Stimulated activated CD4-positive, alpha-beta T cell treated with anti-CD3 and anti-CD28 coated beads, Interleukin-15, amount 100 ng/mL, for 24 hours (primary cell): ENCODE measurements around the gene SLC26A1.
"Not testable (repeated sequence)": the region's sequence is repeated elsewhere in the genome, so short reads cannot be mapped to it uniquely, and the experiment has no call there.

Source experiments
- DNase-seq: peaks from one replicate; pipeline ENCODE4 v3.0.0-alpha.2; 2020

Gene SLC26A1

DNA sequence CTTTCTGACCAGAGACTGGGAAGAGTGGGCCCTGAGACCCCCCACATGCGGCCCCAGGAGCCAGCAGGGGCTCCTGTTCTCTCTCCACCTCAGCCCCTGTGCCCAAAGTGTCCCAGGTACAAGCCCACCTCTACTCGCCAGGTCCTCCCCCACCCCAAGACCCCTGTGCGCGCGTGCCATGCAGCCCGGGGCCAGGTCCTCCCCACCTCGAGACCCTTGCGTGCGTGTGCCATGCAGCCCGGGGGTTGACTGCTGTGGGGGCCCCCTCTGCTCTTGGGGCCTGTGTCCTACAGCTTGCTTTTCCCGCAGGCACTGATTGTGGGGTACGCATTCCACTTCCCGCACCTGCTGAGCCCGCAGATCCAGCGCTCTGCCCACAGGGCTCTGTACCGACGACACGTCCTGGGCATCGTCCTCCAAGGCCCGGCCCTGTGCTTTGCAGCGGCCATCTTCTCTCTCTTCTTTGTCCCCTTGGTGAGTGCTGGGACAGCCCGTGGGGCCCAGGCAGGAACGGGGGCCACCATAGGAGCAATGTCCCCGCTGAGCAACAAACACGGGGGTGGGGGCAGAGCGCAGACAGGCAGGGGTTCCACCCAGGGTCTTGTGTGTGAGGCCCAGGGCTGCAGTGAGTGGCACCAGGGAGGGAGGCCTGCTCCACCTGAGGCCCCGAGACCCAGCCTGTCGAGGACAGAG is 40.2 kb downstream of the SLC26A1 start:
- DNase-seq = no peak

DNA sequence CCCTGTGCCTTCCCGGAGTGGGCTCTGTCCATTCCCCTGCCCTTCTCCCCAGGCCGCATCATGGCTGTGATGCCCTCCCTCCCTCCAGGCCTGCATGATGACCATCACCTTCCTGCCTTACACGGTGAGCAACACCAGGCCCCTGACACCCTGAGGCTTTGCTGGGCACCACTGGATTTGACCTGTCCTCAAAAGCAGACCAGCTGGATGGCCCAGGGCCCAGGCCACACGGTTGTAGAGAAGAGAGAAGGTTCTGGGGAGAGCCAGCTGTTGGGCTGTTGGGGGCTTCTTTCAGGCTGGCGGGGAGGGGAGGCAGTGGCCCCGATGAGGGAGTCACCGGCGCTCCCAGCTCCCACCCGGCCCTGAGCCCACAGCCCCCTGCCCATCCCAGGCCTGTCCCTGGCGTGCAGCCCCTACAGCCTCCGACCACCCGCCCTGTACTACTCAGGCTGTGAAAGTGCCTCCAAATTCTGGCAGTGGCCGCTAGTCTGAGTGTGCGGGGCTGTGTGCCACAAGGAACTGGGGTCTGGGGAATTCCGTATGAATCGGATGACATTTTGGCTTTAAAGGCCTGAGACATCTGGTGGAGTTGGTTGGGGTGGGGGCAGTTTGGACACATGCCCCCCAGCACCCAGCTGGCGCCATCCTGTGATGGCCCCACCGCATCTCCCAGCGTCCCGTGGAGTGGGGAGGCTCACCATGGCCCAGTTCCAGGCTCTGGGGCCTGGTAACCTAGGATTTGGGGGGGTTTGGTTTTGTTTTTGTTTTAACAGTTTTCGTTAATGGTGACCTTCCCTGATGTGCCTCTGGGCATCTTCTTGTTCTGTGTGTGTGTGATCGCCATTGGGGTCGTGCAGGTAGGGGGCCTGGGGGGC is 41.4 kb downstream of the SLC26A1 start:
- DNase-seq = no peak

DNA sequence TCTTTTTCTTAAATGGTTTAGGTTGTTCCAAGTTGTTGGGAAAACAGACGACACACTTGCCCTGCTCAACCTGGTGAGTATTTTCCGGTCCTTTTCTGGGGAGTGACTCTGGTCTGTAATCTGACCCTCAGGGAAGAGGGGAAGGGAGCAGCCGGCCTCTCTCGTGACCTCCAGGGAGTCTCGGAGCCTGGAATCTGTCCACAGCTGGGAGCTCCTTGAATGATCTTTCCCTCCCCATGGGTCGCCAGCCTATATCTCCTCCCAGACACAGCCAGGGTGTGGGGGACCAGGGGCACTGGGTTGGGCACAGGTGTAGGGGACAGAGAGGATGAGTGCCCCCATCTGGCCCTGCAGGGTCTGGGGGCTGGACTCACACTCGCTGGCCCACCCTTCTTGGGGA is 42.0 kb downstream of the SLC26A1 start:
- DNase-seq = no peak

DNA sequence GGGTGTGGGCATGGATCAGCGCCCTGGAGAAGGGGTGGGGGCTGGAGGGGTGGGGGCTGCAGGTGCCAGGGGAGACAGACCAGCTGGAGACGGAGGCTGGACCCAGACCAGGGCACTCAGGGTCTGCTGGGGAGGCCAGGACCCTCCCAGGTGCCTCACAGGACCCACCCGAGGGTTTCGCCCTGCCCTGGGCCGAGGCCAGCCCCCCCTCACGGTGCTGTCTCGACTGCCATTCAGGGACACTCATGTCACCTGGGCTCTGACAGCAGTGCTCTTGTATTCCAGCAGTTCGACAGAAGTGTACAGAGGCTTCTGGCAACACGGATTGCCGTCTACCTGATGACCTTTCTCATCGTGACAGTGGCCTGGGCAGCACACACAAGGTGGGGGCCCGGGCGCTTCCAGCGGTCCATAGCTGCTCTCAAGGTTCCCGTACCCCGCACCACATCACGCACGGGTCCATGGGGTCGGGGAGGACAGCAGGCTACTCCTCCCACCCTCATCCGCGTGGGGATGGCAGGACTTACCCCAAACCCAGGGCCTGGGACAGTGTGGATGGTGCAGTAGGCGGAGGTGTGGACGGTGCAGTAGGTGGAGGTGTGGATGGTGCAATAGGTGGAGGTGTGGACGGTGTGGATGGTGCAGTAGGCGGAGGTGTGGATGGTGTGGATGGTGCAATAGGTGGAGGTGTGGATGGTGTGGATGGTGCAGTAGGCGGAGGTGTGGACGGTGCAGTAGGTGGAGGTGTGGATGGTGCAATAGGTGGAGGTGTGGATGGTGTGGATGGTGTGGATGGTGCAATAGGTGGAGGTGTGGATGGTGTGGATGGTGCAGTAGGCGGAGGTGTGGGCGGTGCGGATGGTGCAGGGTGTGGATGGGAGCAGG is 42.8 kb downstream of the SLC26A1 start:
- no peak for DNase-seq

DNA sequence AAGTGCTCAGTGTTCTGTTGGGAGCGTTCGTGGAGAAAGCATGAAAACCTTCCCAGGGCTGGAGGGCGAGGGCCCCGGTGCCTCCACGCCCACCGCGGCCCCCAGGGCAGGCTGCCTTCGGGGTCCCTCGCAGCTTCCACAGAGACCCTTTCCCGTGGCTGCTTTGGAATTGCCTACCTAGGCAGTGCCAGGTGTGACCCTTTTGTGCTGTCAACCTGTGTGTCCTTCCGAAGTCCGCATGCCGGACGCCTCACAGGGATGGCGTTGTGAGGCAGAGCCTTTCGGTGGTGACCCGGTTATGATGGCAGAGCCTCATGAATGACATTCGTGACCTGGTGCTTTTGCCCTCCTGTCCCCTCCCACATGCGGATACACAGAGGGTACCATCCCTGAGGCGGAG is 43.5 kb downstream of the SLC26A1 start:
- DNase-seq = no peak

DNA sequence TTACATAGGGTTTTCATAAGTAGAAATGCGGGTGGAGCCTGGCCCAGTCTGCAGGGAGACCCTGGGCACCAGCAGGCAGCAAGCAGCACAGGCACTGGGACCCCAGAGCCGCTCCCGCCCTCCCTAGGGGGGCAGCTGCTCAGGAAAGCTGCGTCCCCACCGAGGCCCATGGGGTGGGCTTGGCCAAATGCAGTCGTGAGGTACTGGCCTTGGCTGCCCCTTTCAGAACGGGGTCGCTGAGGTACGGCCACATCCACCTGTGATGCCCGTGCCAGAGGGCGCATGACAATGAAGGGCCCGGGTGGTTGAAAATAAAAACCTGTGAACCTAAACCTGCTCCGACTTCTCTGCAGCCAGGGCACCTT is 44.3 kb downstream of the SLC26A1 start:
- DNase-seq = no peak

DNA sequence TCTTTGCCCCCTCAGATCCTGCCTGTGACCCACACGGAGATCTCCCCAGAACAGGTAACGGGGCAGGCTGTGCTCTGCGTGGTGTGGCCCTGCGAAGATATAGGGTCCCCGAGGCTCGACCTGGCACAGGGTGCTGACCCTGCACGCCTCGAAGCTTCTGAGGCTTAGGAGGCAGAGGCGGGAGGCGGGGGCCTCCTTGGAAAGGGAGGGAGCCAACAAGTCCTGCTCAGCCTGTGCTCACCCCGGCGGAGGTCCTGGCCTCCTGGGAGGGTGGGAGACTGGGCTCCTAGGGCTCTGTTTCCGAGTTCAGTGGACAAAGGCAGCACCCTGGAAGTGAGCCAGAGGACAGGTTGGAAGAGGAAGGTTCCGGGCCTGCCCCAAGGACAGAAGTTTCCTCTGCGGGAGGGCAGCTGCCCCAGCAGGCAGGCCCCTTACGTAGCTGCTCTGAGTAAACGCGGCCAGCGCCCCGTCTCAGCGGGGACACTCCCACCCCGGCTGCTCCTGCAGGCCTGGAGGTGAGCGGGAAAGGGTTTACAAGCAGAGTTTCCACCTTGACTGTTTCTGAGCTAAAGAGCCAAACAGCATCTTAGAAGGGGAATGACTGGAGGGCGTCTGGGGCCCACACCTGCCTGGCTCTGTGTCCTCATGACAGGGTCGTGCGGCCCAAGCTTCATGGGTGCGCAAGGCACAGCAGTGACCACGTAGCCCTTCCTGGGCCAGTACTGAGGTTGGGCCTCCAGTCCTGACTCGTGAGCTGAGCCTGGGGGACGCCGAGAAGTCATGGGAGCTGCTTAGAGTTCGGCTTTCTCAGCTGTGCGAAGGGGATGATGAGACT is 44.9 kb downstream of the SLC26A1 start:
- no peak for DNase-seq

DNA sequence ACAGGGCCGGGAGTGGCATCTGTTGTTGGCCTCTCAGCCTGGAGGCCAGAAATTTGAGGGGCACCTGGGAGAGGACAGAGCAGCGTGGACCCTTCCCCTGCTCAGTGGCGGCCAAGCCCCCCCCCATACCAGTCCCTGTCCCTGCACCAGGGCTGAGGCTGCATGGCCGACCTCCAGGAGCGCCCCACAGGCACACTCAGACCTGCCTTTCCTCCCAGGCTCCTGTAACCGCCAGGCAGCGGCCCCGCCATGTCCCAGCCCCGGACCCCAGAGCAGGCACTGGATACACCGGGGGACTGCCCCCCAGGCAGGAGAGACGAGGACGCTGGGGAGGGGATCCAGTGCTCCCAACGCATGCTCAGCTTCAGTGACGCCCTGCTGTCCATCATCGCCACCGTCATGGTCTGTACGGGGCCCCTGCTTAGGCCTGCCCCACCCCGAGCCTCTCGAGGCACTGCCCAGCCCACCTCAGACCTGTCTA is 45.7 kb downstream of the SLC26A1 start:
- no peak for DNase-seq

DNA sequence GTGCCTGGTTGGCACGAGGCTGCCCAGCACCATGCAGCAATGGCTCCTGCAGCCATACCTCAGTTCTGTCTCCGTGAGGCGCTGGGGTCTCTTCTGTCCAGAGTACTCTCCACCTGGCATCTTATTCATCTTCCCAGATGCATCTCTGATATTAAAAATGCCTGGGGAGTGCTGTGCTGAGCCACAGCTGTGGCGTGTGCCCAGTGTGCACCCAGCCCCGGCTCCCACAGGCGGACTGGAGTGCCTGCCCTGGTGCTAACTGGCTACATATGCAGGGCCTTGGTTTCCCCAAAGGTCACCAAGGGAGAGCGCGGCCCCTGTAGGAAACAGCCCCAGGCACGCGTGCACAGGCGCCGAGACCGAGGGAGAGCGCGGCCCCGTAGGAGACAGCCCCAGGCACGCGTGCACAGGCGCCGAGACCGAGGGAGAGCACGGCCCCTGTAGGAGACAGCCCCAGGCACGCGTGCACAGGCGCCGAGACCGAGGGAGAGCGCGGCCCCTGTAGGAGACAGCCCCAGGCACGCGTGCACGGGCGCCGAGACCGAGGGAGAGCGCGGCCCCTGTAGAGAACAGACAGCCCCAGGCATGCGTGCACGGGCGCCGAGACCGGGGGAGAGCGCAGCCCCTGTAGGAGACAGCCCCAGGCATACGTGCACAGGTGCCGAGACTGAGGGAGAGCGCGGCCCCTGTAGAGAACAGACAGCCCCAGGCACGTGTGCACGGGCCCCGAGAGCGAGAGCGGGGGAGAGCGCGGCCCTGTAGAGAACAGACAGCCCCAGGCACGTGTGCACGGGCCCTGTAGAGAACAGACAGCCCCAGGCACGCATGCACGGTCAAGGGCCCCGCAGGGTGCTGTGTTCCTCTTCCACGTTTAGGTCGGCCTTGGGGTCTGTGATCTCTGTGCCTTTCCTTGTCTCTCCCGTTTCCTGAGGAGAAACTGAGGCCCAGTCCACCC is 46.4 kb downstream of the SLC26A1 start:
- DNase-seq = no peak

DNA sequence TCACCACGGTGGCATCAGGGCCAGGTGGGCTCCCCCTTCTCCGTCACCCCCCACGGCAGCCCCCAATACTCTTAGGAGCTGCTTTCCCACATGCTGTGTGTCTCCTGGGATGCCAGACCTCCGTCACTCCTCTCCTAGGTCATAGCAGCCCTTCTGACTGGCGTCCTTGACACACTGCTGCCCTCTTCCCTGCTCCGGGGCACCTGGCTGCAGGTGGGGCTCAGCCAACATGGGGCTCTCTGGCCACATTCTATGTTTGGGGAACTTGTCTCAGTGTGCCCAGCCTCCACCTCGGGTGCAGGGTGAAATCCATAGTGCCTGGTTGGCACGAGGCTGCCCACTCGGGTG is 47.1 kb downstream of the SLC26A1 start:
- no peak for DNase-seq

DNA sequence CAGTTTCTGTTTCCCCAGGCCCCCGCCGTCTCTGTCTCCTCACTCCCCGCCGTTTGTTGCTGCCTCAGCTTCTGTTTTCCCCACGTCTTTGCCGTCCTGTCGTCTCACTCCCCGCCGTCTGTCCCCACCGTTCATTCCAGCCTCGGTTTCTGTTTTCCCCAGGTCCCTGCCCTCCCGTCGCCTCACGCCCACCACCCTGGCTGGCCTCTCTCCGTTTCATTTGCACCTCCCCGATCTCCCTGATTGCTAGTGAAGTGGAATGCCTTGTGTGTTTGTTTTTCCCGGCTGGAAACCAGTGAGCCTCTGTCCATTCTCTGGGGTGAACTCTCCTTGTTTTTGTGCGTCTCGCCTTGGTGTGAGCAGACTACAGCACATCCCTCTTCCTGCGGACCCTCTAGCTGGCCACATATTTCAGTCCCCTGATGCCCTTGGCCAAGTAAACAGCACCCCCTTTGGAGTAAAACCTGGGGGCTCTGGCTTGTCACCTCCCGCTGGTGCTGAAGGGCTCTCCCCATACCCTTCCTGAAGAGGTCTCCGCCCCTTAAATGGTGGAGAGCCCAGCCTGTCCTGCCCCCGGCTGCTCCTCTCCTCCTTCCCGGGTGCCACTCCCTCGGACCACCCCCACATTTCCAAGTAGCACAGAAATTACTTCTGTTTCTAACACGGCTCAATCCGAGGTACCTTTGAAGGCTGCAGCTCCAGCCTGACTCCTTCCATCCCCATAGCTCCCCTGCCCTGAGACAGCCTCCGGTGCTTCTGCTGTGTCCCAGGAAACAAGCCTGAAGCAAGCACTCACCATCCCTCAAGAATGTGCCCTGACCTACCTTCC is 47.7 kb downstream of the SLC26A1 start:
- DNase-seq = no peak

DNA sequence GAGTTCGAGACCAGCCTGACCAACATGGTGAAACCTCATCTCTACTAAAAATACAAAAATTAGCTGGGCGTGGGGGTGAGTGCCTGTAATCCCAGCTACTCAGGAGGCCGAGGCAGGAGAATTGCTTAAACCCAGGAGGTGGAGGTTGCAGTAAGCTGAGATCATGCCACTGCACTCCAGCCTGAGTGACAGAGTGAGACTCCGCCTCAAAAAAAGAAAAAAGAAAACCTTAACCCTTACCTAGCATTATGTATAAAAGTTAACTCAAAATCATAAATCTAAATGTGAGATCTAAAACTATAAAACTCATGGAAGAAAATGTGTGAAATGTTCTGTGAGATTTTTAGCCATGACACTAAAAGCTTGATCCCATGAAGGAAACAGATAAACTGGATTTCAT is 53.7 kb downstream of the SLC26A1 start:
- DNase-seq = not testable (repeated sequence)
